Measurements from ENCODE around the gene LRIG1.
"Not testable (repeated sequence)": the region's sequence is repeated elsewhere in the genome, so short reads cannot be mapped to it uniquely, and the experiment has no call there.

Gene LRIG1

DNA sequence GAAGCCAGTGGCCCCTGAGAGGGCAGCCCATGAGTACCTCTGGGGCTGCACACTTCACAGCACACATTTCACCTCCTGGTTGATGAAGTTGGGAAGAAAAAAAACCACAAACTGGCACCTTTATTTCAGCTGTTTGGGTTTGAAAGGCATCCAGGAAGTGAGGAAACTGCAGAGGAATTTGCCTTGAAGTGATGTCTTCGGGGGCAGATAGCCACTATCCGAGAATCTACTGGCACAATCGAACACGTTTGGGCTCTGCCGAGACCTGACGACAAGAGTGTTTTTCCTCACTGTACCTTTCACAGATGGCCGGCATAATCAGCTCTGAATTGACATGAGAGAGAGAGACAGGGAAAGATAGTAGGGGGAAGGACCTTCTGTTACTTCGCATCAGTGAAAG lies 59.7 kb downstream of the LRIG1 start:
- DNase-seq, result no peak

DNA sequence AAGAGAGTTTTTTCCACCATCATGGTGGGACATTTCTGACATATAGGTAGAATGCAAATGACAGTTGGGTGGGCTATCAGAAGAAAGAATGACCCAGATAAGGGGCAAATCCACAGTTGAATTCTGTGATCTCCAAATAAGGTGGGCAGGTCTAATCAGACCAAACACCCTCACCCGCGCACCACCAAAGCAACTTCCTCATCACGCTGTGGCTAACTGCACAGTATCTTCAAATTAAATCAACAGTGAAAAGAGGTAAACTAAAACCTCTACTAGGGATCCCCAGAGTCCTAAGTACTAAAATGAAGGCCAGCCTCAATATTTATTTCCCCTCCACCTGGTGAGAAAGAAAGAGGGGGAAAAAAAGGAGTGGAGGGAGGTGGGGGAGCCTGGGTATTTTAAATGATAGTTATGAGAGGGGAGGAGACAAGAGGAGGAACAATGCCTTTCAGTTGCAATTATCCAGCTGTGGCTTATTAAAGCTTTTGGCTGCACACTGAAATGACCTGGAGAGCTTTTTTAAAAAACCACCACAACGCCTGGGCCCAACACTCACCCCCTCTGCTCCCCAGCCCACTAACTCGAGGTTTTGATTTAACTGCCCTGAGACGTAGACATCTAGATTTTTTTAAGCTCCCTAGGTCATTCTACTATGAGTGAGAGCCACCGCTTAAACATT lies 61.0 kb downstream of the LRIG1 start:
- no peak for DNase-seq

DNA sequence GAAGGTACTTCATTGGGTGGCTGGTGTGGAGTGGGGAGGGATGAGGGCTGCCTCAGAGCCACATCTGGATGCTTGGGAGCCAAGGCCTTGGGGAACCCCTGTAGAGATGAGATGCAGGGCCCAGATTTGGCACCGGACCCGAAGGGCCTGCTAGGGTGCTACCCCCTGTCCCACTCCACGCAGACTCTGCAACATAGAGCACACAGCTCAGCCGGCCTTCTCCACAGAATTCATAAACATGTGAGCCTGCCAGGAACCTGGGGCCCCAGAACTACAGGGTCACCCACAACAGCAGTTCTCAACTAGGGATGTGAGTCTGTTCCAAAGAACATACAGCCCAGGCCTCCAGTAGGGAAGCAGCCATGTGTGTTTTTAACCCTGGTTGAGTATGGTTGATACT lies 62.8 kb downstream of the LRIG1 start:
- no peak for DNase-seq

DNA sequence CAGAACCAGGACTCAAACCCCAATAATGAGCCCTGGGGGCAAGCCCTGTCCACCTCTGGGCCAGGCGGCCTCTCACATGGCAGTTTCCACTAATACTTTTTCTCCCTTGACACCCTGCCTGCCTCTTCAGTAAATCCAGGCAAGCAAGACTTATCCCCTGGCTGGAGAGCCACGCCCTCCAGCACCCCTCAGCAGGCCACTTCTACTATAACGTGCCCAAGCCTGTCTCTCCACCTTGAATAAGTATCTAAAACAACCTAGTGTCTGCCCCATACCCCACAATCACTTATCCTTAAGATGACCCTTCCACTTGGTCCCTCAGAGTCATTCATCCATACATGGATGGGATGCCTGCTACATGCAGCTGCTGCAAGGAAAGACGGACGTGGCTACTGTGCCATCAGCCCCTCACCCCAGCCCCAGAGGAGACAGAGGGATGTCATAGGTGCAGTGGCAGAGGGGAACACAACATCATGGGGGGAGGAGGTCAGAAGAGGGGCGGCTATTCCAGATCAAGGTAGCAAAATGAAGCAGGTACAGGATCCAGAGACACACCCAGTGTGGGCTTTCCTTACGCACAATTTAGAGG lies 63.4 kb downstream of the LRIG1 start:
- DNase-seq, result no peak

DNA sequence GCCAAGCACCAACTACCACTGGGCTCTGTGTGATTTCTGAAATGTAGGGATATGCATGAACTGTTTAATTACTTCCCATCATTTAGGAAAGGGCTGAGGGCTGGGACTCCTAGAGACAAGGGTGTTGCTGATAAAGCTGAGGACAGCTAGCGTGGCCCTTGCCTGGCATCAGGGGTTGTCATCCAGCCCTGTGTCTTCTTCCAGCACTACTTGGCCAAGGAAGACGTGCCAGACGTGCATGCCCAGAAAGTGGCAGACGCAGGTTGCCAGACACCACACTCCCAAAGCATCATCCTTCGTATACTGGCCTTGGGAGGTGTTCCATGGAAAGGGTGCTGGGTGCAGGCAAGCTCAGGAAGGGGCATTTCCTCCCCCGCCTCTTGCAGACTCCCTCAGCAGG lies 64.8 kb downstream of the LRIG1 start:
- DNase-seq, result no peak

DNA sequence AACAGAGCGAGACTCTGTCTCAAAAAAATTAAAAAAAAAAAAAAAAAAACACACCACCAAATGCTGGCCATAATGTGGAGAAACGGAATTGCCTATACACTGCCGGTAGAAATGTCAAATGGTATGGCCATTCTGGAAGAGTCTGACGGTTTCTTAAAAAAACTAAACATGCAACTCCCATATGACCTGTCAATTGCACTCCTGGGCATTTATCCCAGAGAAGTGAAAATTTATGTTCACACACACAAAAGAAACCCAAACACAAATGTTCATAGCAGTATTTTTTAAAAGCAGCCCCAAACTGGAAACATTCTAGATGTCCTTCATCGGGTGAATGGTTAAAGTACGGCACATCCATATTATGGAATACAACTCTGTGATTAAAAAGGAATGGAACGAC lies 66.1 kb downstream of the LRIG1 start:
- no peak for DNase-seq

DNA sequence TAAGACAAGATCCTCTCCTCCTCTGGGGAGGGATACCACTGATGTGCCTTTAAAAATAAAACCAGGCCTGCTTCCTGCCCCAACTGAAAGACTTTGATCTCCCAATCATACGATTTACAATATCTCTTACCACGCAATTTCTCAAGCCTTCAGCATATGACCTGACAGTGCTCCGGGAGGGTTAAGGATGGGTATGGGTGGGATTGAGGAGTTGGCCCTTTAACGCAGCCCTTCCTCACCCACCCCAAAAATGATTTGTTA lies 67.4 kb downstream of the LRIG1 start:
- no peak for DNase-seq

DNA sequence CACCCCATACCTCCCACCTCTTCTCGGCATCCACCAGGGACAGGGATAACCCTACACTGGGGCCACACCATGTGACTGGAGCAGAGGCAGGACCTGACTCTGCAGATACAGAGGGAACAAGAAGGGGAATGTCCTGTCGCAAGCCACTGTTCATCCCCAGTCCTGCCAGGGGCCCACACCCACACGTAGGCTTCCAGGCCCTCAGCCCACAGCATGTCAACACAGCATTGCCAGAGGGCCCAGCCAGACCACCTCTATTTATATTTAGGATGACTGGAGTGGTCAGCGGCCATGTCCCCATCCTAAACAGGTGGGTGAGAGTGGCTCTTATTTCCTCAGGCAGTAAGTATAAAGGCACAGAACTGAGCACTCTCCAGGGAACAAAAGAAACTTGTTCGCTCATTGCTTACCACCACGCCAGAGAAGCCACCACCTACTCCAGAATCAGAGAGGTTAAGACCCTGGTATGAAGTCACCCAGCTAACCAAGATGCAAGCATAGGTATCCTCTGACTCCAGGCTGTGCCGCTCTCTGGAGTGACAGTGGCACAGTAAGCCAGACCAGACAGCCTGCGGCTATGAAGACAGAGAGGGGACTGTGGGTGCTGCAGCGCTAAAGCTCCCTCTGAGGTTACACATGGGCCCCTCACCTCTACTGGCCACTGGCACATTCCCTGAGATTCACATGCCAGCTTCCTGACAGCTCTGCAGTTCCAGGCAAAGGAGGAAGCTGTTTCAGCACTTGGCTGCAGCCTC lies 67.9 kb downstream of the LRIG1 start:
- DNase-seq, result no peak

DNA sequence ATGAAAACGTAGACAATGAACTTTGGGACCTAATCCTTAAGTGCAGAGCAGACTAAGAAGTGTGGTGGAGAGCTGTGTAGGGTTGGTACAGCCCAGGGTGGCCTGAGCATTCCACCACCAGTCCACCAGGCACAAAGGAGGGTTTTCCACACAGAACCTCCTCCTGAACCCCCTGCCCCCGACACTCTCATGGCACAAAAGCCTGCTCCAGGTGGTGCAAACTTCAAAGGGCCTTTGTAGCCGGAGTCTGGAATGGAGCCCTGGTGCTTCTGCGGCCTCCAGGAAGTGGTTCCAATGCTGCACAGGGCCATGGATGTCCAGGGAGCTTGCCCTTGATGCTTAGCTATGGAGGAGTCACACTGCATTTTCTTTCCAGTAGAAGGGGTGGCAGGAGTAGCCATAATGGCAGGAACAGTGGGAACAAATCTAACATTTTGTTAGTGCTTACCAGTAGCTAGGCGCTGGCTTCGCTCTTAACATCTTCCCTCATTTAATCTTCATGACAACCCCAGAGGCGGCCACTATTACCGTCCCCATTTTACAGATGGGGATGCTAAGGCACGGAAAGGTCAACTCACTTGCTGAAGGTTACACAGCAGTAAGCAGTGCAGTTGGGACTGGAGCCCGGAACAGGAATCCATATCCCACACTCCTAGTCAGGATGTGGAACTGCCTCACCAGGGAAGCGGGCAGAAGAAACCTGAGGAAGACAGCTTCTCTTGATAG lies 68.6 kb downstream of the LRIG1 start:
- DNase-seq, result no peak

DNA sequence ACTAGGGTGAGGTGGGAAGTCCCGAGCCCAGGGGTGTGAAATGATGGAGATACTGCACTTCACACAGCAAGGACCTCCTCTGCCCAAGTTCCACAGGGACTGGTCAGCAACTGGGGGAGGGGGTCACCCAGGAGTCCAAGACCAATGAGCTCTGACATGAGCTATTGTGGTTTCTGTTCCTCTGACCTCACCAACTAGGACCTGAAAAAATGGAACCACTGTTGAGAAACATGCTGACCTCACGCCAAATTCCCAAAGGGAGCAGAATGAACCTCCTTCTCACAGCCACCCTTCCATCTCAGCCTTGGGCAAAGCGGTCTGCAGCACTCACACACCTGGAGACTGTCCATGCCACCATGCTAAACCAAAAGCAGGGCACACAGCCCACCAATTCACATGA lies 69.3 kb downstream of the LRIG1 start:
- no peak for DNase-seq

DNA sequence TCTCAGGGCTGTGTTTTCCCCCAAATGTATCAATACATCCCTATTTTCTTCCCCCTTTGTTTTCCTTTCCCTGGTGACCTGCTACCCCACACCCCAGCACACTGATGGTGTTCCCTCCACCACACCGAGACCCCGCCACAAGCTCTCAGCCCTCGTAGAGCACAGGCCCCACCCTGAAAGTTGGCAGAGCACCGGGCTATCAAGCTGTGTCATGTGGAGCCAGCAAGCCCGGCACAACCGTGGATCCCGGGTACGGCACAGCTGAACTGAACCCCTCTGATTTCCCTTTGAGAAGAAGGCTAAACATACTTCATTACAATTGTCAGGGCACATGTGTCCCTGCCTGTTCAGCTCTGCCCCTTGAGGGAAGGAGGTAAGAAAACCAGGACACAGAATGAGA lies 69.9 kb downstream of the LRIG1 start:
- DNase-seq, result no peak

DNA sequence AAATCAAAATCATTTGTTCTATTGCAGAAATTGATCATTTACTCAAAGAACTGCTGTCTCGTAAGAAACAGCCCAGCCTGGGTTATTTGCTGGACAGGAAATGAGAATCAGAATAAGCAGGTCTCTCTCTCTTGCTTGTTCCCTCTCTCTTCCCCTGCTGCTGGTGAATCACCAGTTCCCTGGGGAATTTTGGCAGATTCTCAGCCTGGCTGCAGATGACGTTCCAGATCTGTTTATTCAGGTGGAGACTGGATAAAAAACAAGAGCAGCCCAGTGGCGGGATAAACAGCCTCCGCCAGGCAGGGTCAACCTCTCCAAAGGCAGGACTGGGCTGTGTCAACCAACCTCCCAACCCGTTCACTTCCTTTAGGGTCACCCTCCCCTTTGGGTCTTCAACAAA lies 72.1 kb downstream of the LRIG1 start:
- no peak for DNase-seq

DNA sequence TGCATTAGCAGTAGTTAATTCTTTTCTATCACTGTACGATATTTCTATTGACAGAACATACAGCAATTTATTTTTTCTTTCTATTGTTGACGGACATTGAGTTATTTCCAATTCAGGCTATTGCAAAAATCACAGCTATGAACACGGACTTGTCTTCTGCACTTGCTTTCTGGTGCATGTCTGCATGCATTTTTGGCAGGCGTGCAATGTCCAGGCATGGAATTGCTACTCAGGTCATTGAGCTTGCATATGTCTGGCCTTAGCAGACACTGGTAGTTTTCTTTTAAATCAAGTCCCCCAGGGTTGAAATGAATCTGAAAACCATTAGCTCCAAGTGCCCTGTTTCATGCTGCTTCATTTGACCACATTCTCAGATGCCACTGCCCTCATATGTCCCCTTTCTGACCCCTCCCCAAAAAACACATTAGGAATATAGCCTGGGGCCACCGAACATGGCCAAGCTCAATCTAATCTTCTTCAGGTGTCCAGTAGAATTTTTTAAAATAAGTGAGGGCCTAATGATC lies 72.8 kb downstream of the LRIG1 start:
- no peak for DNase-seq

DNA sequence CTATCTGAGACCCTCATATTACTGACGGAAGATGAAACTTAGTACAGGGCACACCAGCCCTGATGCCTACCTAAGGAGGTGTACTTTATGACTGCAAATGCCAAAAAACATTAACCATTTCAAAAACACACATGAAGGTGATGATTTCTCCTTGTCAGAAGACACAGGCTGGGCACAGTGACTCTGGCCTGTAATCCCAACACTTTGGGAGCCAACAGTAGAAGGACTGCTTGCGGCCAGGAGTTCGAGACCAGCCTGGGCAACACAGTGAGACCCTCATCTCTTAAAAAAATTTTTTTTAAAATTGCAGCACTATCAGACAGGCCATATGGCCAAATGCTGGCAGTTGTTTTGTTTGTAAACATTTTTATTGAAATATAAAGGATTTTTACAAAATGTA lies 73.5 kb downstream of the LRIG1 start:
- no peak for DNase-seq

DNA sequence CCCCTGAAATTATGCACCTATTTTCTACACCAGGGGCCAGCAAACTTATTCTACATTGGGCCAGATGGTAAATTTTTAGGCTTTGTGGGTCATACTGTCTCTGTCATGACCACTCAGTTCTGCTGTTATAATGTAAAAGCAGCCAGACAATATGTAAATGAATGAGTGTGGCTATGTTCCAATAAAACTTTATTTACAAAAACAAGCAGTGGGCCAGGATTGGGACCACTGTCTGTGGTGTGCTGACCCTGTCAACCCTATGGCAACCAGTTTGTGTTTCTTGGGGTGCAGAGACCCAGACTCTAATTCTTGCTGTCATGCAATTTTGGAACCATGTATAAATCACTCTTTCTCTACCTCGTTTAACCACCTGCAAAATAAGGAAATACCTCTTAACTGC lies 74.7 kb downstream of the LRIG1 start:
- DNase-seq, result no peak

DNA sequence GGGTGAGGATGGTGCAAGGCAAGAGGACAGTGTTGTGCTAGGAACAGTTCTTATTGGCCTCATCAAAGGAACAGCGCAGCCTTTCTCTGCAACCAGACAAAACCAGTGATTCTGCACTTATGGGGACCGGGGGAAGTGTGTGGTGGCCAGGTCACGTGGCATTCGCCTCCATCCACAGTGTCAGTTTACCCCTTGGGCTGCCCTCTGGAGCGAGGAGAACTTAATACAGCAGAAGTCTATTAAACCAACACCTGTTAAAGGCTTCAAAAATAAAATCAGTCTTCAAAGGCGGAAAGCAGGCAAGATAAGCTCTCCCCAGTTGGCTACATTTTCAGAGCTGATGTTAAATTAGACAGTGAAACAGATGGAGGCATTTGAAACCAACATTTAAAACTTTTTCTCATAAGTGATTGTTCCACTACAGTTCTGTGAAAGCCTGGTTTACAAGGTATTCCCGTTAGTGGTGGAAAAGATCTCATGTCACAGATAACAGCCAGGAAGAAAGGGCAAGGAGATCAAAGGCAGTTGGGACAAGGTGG lies 75.2 kb downstream of the LRIG1 start:
- no peak for DNase-seq

DNA sequence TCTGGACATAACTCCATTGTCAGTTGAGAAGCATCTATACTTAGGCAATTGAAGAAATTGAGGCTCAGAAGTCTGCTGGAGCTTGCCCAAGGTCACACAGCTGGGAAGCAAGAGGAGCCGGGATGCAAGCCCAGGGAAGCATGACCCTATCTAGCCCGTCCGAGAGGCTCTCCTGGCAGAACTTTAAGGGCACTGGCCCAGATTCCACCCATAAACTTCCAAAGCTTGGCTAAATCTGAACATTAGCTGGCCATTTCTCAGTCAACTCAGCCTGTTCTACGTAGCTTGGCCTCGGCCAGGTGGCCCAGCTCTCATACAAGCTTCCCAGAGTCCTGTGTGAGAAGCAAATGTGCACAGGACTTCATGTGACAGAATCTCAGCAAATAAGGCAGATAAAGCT lies 75.8 kb downstream of the LRIG1 start:
- no peak for DNase-seq

DNA sequence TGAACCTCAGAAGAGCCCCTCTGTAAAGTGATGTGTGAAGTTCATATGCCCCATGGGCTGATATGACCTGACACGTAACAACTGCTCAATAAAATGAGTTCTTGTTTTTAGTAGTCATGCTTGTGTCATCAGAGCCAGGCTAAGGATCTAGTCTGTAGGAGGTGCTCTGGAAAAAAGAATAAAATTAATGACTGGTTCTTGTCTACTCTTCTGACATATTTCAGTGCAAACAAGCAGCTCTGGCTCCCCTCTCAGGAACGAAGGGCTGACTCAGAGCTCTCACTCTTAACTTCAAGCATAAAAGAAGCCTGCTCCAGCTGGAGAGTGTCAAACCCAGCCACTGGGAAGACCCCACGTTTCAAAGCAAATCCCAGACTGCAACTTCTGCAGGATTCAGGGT lies 77.0 kb downstream of the LRIG1 start:
- no peak for DNase-seq

DNA sequence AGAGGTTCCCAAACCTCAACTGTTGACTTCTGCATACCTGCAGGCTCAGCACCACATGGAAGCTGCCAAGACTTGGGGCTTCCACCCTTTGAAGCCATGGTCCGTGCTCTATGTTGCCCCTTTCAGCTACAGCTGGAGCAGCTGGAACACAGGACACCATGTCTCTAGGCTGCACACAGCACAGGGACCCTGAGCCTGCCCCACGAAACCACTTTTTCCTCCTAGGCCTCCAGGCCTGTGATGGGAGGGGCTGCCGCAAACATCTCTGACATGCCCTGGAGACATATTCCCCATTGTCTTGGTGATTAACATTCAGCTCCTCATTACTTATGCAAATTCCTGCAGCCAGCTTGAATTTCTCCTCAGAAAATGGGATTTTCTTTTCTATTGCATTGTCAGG lies 78.9 kb downstream of the LRIG1 start:
- not testable (repeated sequence) for DNase-seq

DNA sequence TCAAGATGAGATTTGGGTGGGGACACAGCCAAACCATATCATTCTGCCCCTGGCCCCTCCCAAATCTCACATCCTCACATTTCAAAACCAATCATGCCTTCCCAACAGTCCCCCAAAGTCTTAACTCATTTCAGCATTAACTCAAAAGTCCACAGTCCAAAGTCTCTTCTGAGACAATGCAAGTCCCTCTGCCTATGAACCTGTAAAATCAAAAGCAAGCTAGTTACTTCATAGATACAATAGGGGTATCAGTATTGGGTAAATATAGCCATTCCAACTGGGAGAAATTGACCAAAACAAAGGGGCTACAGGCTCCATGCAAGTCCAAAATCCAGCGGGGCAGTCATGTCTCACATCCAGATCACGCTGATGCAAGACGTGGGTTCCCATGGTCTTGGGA lies 79.7 kb downstream of the LRIG1 start:
- not testable (repeated sequence) for DNase-seq

DNA sequence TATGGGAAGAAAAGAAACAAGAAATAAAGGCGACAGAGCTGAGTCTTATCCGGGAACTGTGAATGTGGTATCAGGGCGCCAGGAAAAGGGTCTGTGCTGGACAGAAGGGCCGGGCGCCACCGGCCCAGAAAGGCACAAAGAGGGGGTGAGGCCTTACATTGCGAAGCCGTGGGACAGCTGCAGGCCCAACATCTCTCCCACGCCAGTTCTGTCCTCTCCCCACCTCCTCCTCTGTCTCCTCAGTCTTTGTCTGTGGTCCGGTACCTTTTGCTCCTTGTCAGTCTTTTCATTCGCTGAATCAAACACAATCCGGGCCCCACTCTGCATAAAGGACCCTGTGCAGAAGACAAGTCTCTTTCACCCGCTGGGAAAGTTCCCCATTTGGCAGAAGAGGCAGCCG lies 81.8 kb downstream of the LRIG1 start:
- DNase-seq, result no peak

DNA sequence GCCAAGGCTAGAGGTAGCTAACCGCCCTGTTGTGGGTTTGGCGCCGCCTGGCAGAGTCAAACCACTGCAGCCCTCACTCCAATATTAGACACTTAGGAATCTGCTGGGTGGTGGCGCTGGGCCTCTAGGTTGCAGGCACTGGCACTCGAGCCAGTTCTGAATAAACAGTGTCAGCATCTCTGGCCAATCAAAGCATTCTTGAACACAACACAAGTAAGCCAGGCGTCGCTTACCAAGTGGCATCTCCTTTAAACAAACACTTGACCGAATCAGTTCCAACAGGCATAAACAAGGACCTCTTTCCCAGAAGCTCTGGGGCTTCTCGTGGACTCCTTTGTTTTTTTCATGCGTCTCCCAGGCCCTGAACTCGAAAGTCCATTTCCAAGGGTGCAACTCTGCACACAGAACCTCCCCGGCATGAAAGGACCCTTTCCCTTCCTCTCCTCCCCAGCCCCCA lies 82.3 kb downstream of the LRIG1 start:
- DNase-seq, result no peak

DNA sequence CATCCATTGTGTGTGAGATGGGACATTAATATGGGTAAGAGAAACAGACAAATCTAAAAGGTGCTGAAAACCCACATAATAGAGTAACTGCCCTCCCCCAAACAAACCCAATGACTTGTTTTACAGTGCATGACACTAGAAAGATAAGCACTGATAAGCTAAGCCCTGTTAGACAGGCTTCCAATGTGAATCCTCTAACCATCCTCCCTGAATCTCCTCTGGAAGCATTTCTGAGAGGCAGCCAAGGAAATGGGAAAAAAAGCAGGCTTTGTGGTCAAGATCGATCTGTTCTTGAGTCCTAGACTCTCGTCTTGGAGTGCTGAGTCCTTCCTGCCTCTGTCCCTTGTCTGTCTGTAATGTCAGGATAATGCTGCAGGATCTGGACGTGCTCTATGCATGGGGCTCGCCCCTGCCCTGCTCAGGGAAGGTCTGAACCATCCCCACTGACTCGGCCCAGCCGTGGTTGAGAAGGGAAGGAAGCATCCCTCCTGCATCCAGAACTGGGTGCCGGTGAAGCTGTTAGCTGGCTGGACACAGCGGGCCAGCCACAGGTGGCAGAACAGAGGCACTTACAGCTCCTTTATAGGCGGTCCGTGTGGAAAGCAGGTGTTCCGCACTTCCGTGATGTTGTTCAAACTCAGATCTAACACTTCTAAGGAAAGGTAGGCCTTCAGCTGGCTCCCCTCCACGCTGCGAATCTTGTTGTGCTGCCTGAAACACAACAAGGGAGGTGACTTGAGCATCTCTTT lies 84.1 kb downstream of the LRIG1 start:
- DNase-seq, result no peak
